Activated CD4-positive, alpha-beta T cell treated with anti-CD3 and anti-CD28 coated beads for 36 hours (primary cell): Measurements from ENCODE around the gene AHCYL2. TPM values are rescaled to one million over a fixed set of nuclear protein-coding genes. Genes with fewer than 3 reads are reported as not detected.
"Not testable (repeated sequence)": the region's sequence is repeated elsewhere in the genome, so short reads cannot be mapped to it uniquely, and the experiment has no call there.

Experiments used
- ATAC-seq: fragments of 200-7000 bp; cut with Tn5 transposase; one replicate; pipeline ENCODE4 v1.10.0; 2021; ENCODE audit warnings: mild to moderate bottlenecking, moderate library complexity
- CTCF ChIA-PET: fragments of 350-600 bp; sonication (Branson Sonifier 250); formaldehyde crosslinking; loops from one replicate; lab custom pipeline; 2021; ENCODE audit warnings: antibody characterized with exemption; lab: Charles Lee
- POLR2A ChIA-PET: fragments of 350-600 bp; sonication (Branson Sonifier 250); formaldehyde crosslinking; loops from one replicate; lab custom pipeline; 2021; ENCODE audit warnings: antibody characterized with exemption, inconsistent platforms; lab: Charles Lee
- DNase-seq: peaks from one replicate; pipeline ENCODE4 v3.0.0-alpha.2; 2020
- H3K27ac Mint-ChIP-seq: one replicate; pipeline ENCODE4 v1.8.0; 2021; ENCODE audit warnings: mixed read lengths
- H3K27me3 Mint-ChIP-seq: one replicate; pipeline ENCODE4 v1.8.0; 2021; ENCODE audit warnings: mixed read lengths
- H3K36me3 Mint-ChIP-seq: one replicate; pipeline ENCODE4 v1.8.0; 2021; ENCODE audit warnings: low read depth, mixed read lengths
- H3K4me1 Mint-ChIP-seq: one replicate; pipeline ENCODE4 v1.8.0; 2021; ENCODE audit warnings: mixed read lengths
- H3K4me3 Mint-ChIP-seq: one replicate; pipeline ENCODE4 v1.8.0; 2021; ENCODE audit warnings: mild to moderate bottlenecking, moderate library complexity, mixed read lengths
- H3K9me3 Mint-ChIP-seq: one replicate; pipeline ENCODE4 v1.8.0; 2021; ENCODE audit warnings: low read depth, mixed read lengths
- intact Hi-C, 2 experiments: fragments of 100-400 bp; cut with DNase I in 1 of 2; cut with micrococcal nuclease in 1 of 2; formaldehyde crosslinking; loops; one replicate each; pipeline versions ENCODE4 v1.14.2 to v1.15.1; 2022 to 2024; cut with DNase I, micrococcal nuclease
- total RNA-seq, 2 experiments: library from RNA; stranded (reverse); gene quantifications; one replicate each; pipeline ENCODE4 v1.2.3, GENCODE V29; 2021

AHCYL2 gene
- total RNA-seq, 2 experiments from 2014 or later = 14.1 to 14.9 TPM

GRCh38 chr7:129470411-129470810 lies 245.6 kb downstream of the AHCYL2 start:
- no peaks in the 10 kb centered on the region for H3K9me3 Mint-ChIP-seq
- H3K27ac Mint-ChIP-seq = no peak overlapping the region
- ChIA-PET POLR2A (no interaction called here), CTCF (interaction anchor here (1.1 to 5.7 kb wide), 11 partner anchors 9 to 252 kb away, joined by 3 to 79 read pairs (median 20); partner anchors contain the start of gene STRIP2)
- no peaks in the 10 kb centered on the region for H3K27me3 Mint-ChIP-seq
- no peak for DNase-seq
- no peak for ATAC-seq
- peaks cover 62% of the 10 kb centered on the region for H3K36me3 Mint-ChIP-seq
- intact Hi-C loops = loop anchor here in 1 of 2 experiments (10.0 kb wide), 1 partner anchor 544 kb away; no protein-coding TSS in a partner anchor
- no peak overlapping the region for H3K4me3 Mint-ChIP-seq
- peaks cover 16% of the 10 kb centered on the region for H3K4me1 Mint-ChIP-seq

DNA sequence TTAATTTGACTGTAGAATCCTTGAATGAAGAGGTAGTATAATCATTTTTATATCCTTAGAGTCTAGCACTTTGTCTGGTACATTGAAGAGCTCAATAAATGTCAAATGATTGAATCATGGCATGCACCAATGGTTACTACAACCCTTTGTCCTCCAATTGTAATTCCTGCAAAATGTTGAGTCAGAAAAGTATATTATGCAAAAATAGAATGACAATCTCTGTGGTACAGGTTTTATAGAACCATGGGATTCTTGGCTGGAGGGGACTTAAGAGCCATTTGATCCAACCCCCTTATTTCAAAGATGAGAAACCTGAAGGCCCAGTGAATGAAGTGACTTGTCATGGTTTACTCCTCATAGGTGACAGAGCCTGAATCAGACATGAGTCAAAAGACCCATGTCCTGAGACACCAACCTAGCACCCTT lies 246.6 kb downstream of the AHCYL2 start:
- Mint-ChIP-seq H3K36me3 (peaks cover 58% of the 10 kb centered on the region), H3K27me3 (no peaks in the 10 kb centered on the region), H3K9me3 (no peaks in the 10 kb centered on the region), H3K4me3 (no peak overlapping the region), H3K27ac (peak overlapping the region; percentile 49), H3K4me1 (peaks cover 16% of the 10 kb centered on the region)
- DNase-seq (peak; percentile 15), ATAC-seq (peak; percentile 77)
- intact Hi-C loops = loop anchor here (1.0 to 10.0 kb wide), 4 partner anchors 32 to 543 kb away; no protein-coding TSS in a partner anchor
- ChIA-PET POLR2A (interaction anchor here (0.6 to 1.2 kb wide), 4 partner anchors 32 to 432 kb away, joined by 3 to 10 read pairs (median 6); no protein-coding TSS in a partner anchor), CTCF (interaction anchor here (0.6 to 5.7 kb wide), 34 partner anchors 8 to 542 kb away, joined by 3 to 79 read pairs (median 4); partner anchors contain the start of gene STRIP2)

DNA sequence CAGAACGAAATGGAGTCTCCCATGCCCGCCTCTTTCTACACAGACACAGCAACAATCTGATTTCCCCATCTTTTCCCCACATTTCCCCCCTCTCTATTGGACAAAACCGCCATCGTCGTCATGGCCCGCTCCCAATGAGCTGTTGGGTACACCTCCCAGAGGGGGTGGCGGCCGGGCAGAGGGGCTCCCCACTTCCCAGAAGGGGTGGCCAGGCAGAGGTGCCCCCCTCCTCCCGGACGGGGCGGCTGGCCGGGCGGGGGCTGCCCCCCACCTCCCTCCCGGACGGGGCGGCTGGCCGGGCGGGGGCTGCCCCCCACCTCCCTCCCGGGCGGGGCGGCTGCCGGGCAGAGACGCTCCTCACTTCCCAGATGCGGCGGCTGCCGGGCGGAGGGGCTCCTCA lies 251.1 kb downstream of the AHCYL2 start:
- H3K27me3 Mint-ChIP-seq, ATAC-seq, H3K4me3 Mint-ChIP-seq, H3K9me3 Mint-ChIP-seq, POLR2A ChIA-PET, CTCF ChIA-PET, H3K4me1 Mint-ChIP-seq, DNase-seq, H3K27ac Mint-ChIP-seq: not testable (repeated sequence)
- H3K36me3 Mint-ChIP-seq = peaks cover 59% of the 10 kb centered on the region
- intact Hi-C loops = loop anchor here in 1 of 2 experiments (10.0 kb wide), 1 partner anchor 539 kb away; no protein-coding TSS in a partner anchor

GRCh38 chr7:129476398-129476797 lies 251.6 kb downstream of the AHCYL2 start:
- intact Hi-C loops = loop anchor here in 1 of 2 experiments (10.0 kb wide), 1 partner anchor 538 kb away; no protein-coding TSS in a partner anchor
- DNase-seq, ATAC-seq, CTCF ChIA-PET, H3K4me1 Mint-ChIP-seq, H3K27ac Mint-ChIP-seq, H3K4me3 Mint-ChIP-seq, H3K27me3 Mint-ChIP-seq, H3K9me3 Mint-ChIP-seq, POLR2A ChIA-PET: not testable (repeated sequence)
- peaks cover 57% of the 10 kb centered on the region for H3K36me3 Mint-ChIP-seq

Other genes starting within 250 kb of the AHCYL2 start
- gene TNPO3, start 169.9 kb upstream of the AHCYL2 start, total RNA-seq = 10 to 100 TPM; 57.7 to 60.5 TPM
- gene TSPAN33, start 80.3 kb upstream of the AHCYL2 start, total RNA-seq = 1 to 10 TPM; 6.5 to 7.5 TPM
- under 1 TPM; 0.28 to 0.71 TPM for gene SMO, start 36.4 kb upstream of the AHCYL2 start, total RNA-seq
- 10 to 100 TPM; 41.3 to 51.8 TPM for gene STRIP2, start 209.4 kb downstream of the AHCYL2 start, total RNA-seq